Measurements from ENCODE around the gene COL27A1. TPM values are rescaled to one million over a fixed set of nuclear protein-coding genes. Genes with fewer than 3 reads are reported as not detected.

Gene COL27A1
- total RNA-seq, 1 donor from 2014 or later: 20.3 TPM

DNA sequence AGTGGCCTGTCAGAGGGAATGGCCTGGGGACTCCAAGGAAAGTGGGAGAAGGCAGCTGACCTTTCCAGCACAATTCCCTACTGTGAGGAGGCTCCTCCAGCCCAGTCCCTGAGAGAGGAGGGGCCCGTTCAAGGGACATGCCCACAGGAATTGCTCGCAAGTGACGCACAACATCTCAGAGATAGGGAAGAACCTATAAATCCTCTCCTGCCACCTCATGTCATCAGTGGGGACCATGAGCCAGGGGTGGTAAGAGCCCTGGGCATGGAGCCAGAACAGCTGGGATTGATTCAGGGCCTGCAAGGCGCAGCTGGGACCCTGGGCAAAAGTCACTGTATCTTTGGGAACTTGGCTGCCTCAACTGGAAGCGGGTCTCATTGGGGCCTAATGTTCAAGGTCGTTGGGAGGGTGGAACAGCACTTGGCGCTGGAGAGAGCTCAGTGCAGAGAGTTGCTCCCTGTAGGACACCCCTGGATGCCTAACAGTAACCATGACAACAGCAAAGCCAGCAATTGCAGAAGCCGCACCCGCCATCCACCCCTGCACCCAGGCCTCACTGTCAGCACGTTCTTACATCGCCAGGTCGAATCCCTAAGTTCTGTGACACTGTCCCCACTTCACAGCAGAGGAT, 126.3 kb downstream of the COL27A1 start:
- DNase-seq (ENCODE audit: low read depth, low spot score): no peak
- Mint-ChIP-seq H3K4me3 (no peak overlapping the region), H3K9me3 (no peaks in the 10 kb centered on the region), H3K27ac (ENCODE audit: unreplicated experiment) (no peak overlapping the region), H3K4me1 (peaks cover 29% of the 10 kb centered on the region), H3K36me3 (ENCODE audit: low read depth) (no peaks in the 10 kb centered on the region), H3K27me3 (ENCODE audit: low read depth) (no peaks in the 10 kb centered on the region)
- TF ChIP-seq, protein P1, sequence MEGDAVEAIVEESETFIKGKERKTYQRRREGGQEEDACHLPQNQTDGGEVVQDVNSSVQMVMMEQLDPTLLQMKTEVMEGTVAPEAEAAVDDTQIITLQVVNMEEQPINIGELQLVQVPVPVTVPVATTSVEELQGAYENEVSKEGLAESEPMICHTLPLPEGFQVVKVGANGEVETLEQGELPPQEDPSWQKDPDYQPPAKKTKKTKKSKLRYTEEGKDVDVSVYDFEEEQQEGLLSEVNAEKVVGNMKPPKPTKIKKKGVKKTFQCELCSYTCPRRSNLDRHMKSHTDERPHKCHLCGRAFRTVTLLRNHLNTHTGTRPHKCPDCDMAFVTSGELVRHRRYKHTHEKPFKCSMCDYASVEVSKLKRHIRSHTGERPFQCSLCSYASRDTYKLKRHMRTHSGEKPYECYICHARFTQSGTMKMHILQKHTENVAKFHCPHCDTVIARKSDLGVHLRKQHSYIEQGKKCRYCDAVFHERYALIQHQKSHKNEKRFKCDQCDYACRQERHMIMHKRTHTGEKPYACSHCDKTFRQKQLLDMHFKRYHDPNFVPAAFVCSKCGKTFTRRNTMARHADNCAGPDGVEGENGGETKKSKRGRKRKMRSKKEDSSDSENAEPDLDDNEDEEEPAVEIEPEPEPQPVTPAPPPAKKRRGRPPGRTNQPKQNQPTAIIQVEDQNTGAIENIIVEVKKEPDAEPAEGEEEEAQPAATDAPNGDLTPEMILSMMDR (conservative IDR thresholded peaks at IDR 0.05): no peak

DNA sequence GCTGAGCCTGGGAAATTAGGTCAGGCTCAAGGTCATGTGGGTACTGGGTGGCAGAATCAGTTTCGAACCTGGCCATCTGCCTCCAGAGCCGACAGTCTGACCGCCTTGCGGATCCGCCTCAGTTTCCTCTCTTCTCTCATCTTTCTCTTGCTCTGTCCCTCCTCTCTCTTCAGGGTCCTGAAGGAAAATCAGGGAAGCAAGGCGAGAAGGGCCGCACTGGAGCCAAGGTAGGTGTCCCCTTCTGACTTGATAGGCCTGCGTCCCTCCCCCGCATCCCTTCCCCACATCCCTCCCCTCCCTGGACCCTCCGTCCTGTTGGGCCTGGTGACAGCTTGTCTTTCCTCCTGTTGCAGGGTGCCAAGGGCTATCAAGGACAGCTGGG, 126.8 kb downstream of the COL27A1 start:
- peaks cover 29% of the 10 kb centered on the region for H3K4me1 Mint-ChIP-seq
- DNase-seq (ENCODE audit: low read depth, low spot score): no peak
- H3K36me3 Mint-ChIP-seq (ENCODE audit: low read depth): no peaks in the 10 kb centered on the region
- H3K27ac Mint-ChIP-seq (ENCODE audit: unreplicated experiment): no peak overlapping the region
- no peak overlapping the region for H3K4me3 Mint-ChIP-seq
- no peaks in the 10 kb centered on the region for H3K27me3 Mint-ChIP-seq (ENCODE audit: low read depth)
- TF ChIP-seq, protein P1 (conservative IDR thresholded peaks at IDR 0.05): no peak
- no peaks in the 10 kb centered on the region for H3K9me3 Mint-ChIP-seq

DNA sequence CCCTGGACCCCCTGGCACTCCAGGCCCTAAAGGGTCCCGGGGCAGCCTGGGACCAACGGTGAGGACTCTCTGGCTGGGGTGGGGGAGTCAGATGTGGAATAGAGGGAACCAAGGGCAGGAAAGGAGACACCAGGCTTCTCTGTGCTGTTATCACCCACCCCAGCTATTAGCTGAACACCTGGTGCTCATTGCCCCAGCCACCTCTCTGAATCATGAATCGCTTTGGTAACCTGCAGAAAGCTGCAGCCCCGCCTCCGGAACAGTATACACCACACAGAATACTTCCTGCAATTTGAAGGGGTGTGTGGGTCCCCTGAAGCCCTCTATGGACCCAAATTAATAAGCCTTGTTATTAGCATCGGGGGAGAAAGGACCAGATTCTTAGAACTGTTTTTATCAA, 127.2 kb downstream of the COL27A1 start:
- no peaks in the 10 kb centered on the region for H3K9me3 Mint-ChIP-seq
- H3K36me3 Mint-ChIP-seq (ENCODE audit: low read depth): no peaks in the 10 kb centered on the region
- H3K4me1 Mint-ChIP-seq: peaks cover 29% of the 10 kb centered on the region
- TF ChIP-seq, protein P1 (conservative IDR thresholded peaks at IDR 0.05): no peak
- H3K4me3 Mint-ChIP-seq: no peak overlapping the region
- no peaks in the 10 kb centered on the region for H3K27me3 Mint-ChIP-seq (ENCODE audit: low read depth)
- H3K27ac Mint-ChIP-seq (ENCODE audit: unreplicated experiment): peak overlapping the region; percentile 19
- no peak for DNase-seq (ENCODE audit: low read depth, low spot score)

DNA sequence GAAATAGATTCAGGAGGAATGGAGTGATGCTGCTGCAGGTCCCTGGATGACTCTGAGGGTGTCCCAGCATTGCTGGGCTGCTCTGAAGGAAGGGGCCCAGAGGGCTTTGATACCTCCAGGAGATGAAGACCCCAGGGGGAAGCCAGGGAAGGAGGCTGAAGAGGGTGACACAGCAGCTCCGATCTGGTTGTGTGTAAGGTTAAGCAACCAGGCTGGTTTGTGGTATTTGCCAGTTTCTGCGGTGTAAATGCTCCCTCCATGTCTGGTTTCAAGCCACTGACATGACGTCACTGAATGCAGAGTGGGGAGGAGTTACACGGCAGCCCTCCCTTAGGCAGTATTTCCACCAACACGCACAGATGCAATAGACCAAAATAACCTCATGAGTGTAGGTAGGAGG, 127.6 kb downstream of the COL27A1 start:
- TF ChIP-seq, protein P1 (conservative IDR thresholded peaks at IDR 0.05): no peak
- no peak overlapping the region for H3K4me3 Mint-ChIP-seq
- peak overlapping the region; percentile 57 for H3K27ac Mint-ChIP-seq (ENCODE audit: unreplicated experiment)
- H3K27me3 Mint-ChIP-seq (ENCODE audit: low read depth): no peaks in the 10 kb centered on the region
- peaks cover 31% of the 10 kb centered on the region for H3K4me1 Mint-ChIP-seq
- DNase-seq (ENCODE audit: low read depth, low spot score): no peak
- no peaks in the 10 kb centered on the region for H3K36me3 Mint-ChIP-seq (ENCODE audit: low read depth)
- no peaks in the 10 kb centered on the region for H3K9me3 Mint-ChIP-seq

DNA sequence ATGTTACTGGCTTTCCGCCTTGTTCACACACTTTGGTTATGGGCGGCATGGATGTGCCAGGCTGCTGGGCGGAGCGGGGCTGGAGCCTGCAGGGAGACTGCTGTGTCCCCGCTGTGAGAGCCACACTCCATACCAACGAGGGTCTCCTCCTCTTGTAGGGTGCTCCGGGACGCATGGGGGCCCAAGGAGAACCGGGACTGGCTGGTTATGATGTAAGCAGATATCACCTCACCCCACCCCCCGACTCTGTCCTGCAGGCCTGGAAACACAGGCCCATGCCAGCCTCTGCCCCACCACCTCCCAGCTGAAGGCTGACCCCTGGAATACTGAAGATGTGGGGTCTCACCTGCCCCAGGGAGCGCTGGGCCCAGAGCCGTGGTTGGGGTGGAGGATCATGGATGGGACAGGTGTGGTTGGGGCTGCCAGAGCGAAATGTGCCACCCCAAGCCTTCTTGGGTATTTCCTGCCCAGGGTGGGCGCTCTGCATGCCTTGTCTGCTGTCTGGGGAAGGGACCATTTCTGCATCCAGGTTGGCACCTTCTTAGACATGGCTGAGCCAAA, 128.3 kb downstream of the COL27A1 start:
- TF ChIP-seq, protein P1 (conservative IDR thresholded peaks at IDR 0.05): no peak
- no peak overlapping the region for H3K4me3 Mint-ChIP-seq
- no peak overlapping the region for H3K27ac Mint-ChIP-seq (ENCODE audit: unreplicated experiment)
- no peak for DNase-seq (ENCODE audit: low read depth, low spot score)
- no peaks in the 10 kb centered on the region for H3K27me3 Mint-ChIP-seq (ENCODE audit: low read depth)
- no peaks in the 10 kb centered on the region for H3K9me3 Mint-ChIP-seq
- no peaks in the 10 kb centered on the region for H3K36me3 Mint-ChIP-seq (ENCODE audit: low read depth)
- peaks cover 34% of the 10 kb centered on the region for H3K4me1 Mint-ChIP-seq
